SK-N-MC (cell line): ENCODE results near the gene ZC3H4.
"Not testable (repeated sequence)": the region's sequence is repeated elsewhere in the genome, so short reads cannot be mapped to it uniquely, and the experiment has no call there.

Experiments
- DNase-seq: peaks from one replicate; pipeline ENCODE4 v3.0.0-alpha.2; 2011; ENCODE audit warnings: low read depth, low spot score
- H3K27ac ChIP-seq: fragments of 200-600 bp; sonication (generic); 2 replicates; pipeline ENCODE4 v1.5.1; 2016; ENCODE audit warnings: mixed run types
- H3K36me3 ChIP-seq: fragments of 200-600 bp; sonication (generic); 2 replicates; pipeline ENCODE4 v1.6.1; 2017; ENCODE audit warnings: antibody characterized with exemption, low read length, mixed read lengths; ENCODE audit not compliant: insufficient read depth
- H3K4me3 ChIP-seq: fragments of 200-600 bp; sonication (generic); 2 replicates; pipeline ENCODE4 v1.5.1; 2016
- H3K9ac ChIP-seq: fragments of 200-600 bp; sonication (generic); 2 replicates; pipeline ENCODE4 v1.8.0; 2017; ENCODE audit warnings: mixed run types, mixed read lengths; ENCODE audit not compliant: insufficient read length
- H3K9me3 ChIP-seq: fragments of 200-600 bp; sonication (generic); 2 replicates; pipeline ENCODE4 v1.6.1; 2017; ENCODE audit warnings: low read depth, mild to moderate bottlenecking, antibody characterized with exemption, low read length, moderate library complexity, mixed read lengths
- EZH2 ChIP-seq: fragments of 200-600 bp; sonication (generic); IDR thresholded peaks from one replicate; pipeline ENCODE4 v1.6.1; 2017; ENCODE audit warnings: antibody characterized with exemption
- FOXP2 ChIP-seq: optimal IDR thresholded peaks from 2 replicates; pipeline ENCODE3; 2011; ENCODE audit warnings: mild to moderate bottlenecking, moderate library complexity; ENCODE audit not compliant: insufficient read depth; ENCODE audit errors: extremely low read length, control extremely low read depth
- POLR2AphosphoS5 ChIP-seq: IDR thresholded peaks from 2 replicates; pipeline ENCODE4 v1.6.1; 2012; ENCODE audit warnings: mild to moderate bottlenecking, low read depth, low read length, borderline replicate concordance

Gene ZC3H4

GRCh38 chr19:47142779-47143178 is 29.2 kb upstream of the ZC3H4 start:
- H3K36me3 ChIP-seq: peaks cover 71% of the 10 kb centered on the region

GRCh38 chr19:47141695-47142094 is 28.1 kb upstream of the ZC3H4 start:
- no peak for DNase-seq
- Histone ChIP-seq H3K9me3 (no peaks in the 10 kb centered on the region), H3K4me3 (no peak overlapping the region), H3K9ac (no peak overlapping the region), H3K27ac (peak overlapping the region; percentile 77), H3K36me3 (peaks cover 70% of the 10 kb centered on the region)
- TF ChIP-seq EZH2: no peak
- TF ChIP-seq FOXP2: no peak
- no peak for TF ChIP-seq POLR2AphosphoS5

More at GRCh38 chr19:47142779-47143178, 29.2 kb upstream of the ZC3H4 start:
- Histone ChIP-seq H3K27ac (no peak overlapping the region), H3K9me3 (no peaks in the 10 kb centered on the region), H3K9ac (no peak overlapping the region), H3K4me3 (no peak overlapping the region)
- TF ChIP-seq FOXP2 (no peak), POLR2AphosphoS5 (no peak), EZH2 (no peak)
- no peak for DNase-seq

DNA sequence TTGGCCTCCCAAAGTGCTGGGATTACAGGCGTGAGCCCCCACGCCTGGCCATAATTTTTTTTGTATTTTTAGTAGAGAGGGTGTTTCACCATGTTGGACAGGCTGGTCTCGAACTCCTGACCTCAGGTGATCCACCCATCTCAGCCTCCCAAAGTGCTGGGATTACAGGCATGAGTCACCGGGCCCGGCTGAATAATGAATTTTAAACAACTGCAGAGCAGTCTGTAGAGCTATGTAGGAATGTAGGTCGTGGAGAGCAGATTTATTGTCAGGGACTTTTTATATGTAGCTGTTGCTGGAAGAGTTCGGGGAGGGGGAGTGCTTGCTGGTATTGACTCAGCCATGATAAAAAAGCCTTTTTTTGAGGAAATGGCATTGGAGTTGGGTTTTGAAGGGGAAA is 27.7 kb upstream of the ZC3H4 start:
- not testable (repeated sequence) for H3K9me3 ChIP-seq, DNase-seq, H3K4me3 ChIP-seq, H3K9ac ChIP-seq
- Histone ChIP-seq H3K27ac (peak overlapping the region; percentile 77), H3K36me3 (peaks cover 70% of the 10 kb centered on the region)

GRCh38 chr19:47135156-47135555 is 21.6 kb upstream of the ZC3H4 start:
- no peak overlapping the region for H3K4me3 ChIP-seq
- H3K9me3 ChIP-seq: no peaks in the 10 kb centered on the region
- H3K27ac ChIP-seq: no peak overlapping the region
- no peak overlapping the region for H3K9ac ChIP-seq
- no peak for DNase-seq
- peaks cover 62% of the 10 kb centered on the region for H3K36me3 ChIP-seq
- TF ChIP-seq EZH2 (no peak), FOXP2 (no peak), POLR2AphosphoS5 (no peak)

GRCh38 chr19:47134545-47134944 is 21.0 kb upstream of the ZC3H4 start:
- Histone ChIP-seq H3K9ac (no peak overlapping the region), H3K9me3 (no peaks in the 10 kb centered on the region), H3K36me3 (peaks cover 62% of the 10 kb centered on the region), H3K4me3 (peak overlapping the region; percentile 27; the same call in 1 of the 2 replicates), H3K27ac (no peak overlapping the region; the same call in 1 of the 2 replicates)
- no peak for DNase-seq
- TF ChIP-seq FOXP2 (no peak), POLR2AphosphoS5 (no peak), EZH2 (no peak)

- Histone ChIP-seq H3K9ac (peak overlapping the region; percentile 22), H3K27ac (no peak overlapping the region), H3K9me3 (no peaks in the 10 kb centered on the region), H3K4me3 (no peak overlapping the region), H3K36me3 (peaks cover 53% of the 10 kb centered on the region)
- no peak for TF ChIP-seq FOXP2
- TF ChIP-seq POLR2AphosphoS5: no peak
- no peak for TF ChIP-seq EZH2
- DNase-seq: no peak
These were observed 19.5 kb upstream of the ZC3H4 start for GRCh38 chr19:47133021-47133471.

- Histone ChIP-seq H3K9me3 (no peaks in the 10 kb centered on the region), H3K27ac (no peak overlapping the region), H3K9ac (peak overlapping the region; percentile 98), H3K36me3 (peaks cover 49% of the 10 kb centered on the region), H3K4me3 (peak overlapping the region; percentile 95)
- no peak for DNase-seq
- TF ChIP-seq POLR2AphosphoS5 (no peak), EZH2 (no peak), FOXP2 (no peak)
These were observed 18.7 kb upstream of the ZC3H4 start for GRCh38 chr19:47132194-47132852.

DNA sequence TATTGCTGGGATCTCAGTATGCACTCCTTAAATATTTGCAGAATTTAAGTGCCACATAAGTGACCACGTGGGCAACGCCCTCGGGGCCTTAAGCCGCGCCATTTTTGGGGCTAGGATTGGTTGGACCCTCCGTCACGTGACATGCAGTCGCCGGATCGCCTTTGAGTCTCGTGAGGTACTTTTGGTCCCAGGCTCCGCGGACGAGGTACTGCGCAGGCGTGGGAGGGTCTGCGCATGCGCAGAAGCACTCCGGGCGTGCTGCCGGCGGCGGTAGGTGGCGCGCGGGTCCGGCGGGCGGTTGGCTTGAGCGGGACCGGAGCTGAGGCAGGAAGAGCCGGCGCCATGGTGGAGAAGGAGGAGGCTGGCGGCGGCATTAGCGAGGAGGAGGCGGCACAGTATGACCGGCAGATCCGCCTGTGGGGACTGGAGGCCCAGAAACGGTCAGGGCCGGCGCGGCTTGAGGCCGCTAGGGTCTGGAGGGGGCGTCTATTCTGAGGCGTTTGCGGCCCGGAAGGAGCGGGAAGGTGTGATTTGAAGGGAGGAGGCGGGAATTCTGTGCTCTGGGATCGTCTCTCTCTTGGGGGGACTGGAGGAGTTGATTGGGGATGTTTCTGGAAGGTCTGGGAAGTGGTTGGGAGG is 17.1 kb upstream of the ZC3H4 start, which contains the start of gene SAE1:
SAE1 (plus strand) TSS at position 247 of the 639 bp plus-strand sequence; CDS start at position 343, 96 bp downstream.
- H3K27ac ChIP-seq: peak within 1 kb of the TSS; percentile 90
- no peak for DNase-seq
- H3K9me3 ChIP-seq: no peaks in the 10 kb centered on the region
- H3K36me3 ChIP-seq: peaks cover 37% of the 10 kb centered on the region
- H3K4me3 ChIP-seq: peak within 1 kb of the TSS; percentile 95
- TF ChIP-seq EZH2 (no peak), FOXP2 (peak; percentile 42), POLR2AphosphoS5 (peak; percentile 89; the same call in 1 of the 2 replicates)
- peak within 1 kb of the TSS; percentile 98 for H3K9ac ChIP-seq

- peak overlapping the region; percentile 85 for H3K27ac ChIP-seq
- DNase-seq: no peak
- peak overlapping the region; percentile 95 for H3K4me3 ChIP-seq
- H3K9me3 ChIP-seq: no peaks in the 10 kb centered on the region
- H3K36me3 ChIP-seq: peaks cover 31% of the 10 kb centered on the region
- no peak overlapping the region for H3K9ac ChIP-seq
- TF ChIP-seq EZH2 (no peak), POLR2AphosphoS5 (no peak), FOXP2 (no peak)
These were observed 16.6 kb upstream of the ZC3H4 start for GRCh38 chr19:47130120-47130588.
